Neural cell (in vitro differentiated cells): ENCODE measurements around the gene CRMP1.

Experiments used
- CTCF ChIP-seq: fragments of 450-650 bp; IDR thresholded peaks from 2 replicates; pipeline ENCODE4 v1.5.1; 2014; ENCODE audit warnings: antibody characterized with exemption, mild to moderate bottlenecking, moderate library complexity; ENCODE audit not compliant: poor library complexity, severe bottlenecking
- EZH2 ChIP-seq: fragments of 200-600, 300-800 bp; shearing (Covaris generic), sonication (generic); IDR thresholded peaks from 2 replicates; pipeline ENCODE4 v1.6.1; 2014; ENCODE audit warnings: antibody characterized with exemption, low read length, borderline replicate concordance, mild to moderate bottlenecking; ENCODE audit not compliant: insufficient read depth, poor library complexity, severe bottlenecking
- MXI1 ChIP-seq: fragments of 450-650 bp; conservative IDR thresholded peaks from 2 replicates; pipeline ENCODE4 v1.6.1; 2014; ENCODE audit warnings: antibody characterized with exemption, mild to moderate bottlenecking; ENCODE audit not compliant: poor library complexity, severe bottlenecking
- POLR2AphosphoS5 ChIP-seq: IDR thresholded peaks from 2 replicates; pipeline ENCODE4 v1.6.1; 2012
- RAD21 ChIP-seq: fragments of 450-650 bp; conservative IDR thresholded peaks from 2 replicates; pipeline ENCODE4 v1.6.1; 2014; ENCODE audit warnings: antibody characterized with exemption, mild to moderate bottlenecking, moderate library complexity
- REST ChIP-seq: IDR thresholded peaks from 2 replicates; pipeline ENCODE4 v1.6.1; 2012; ENCODE audit warnings: borderline replicate concordance

- TF ChIP-seq CTCF = no peak
- TF ChIP-seq POLR2AphosphoS5 = no peak
- no peak for TF ChIP-seq RAD21
- no peak for TF ChIP-seq EZH2
- no peak for TF ChIP-seq MXI1
- TF ChIP-seq REST = no peak
Measured at GRCh38 chr4:5825321-5826041, 67.4 kb downstream of the CRMP1 start.
